CD14-positive monocyte (primary cell): ENCODE measurements around the gene RUNX2. TPM values are rescaled to one million over a fixed set of nuclear protein-coding genes. Genes with fewer than 3 reads are reported as not detected.

Experiments
- DNase-seq, 3 donors: peaks; one replicate each; pipeline ENCODE4 v3.0.0-alpha.2; 2011 to 2022
- H2AFZ ChIP-seq: 2 replicates; pipeline ENCODE4 v1.6.0; 2012; ENCODE audit warnings: mild to moderate bottlenecking, low read depth, low read length, inconsistent platforms; ENCODE audit not compliant: insufficient read depth, poor library complexity, severe bottlenecking
- H3K27ac ChIP-seq, 2 donors: 1 replicate in 1 of 2; 2 replicates in 1 of 2; pipeline ENCODE4 v1.5.1; 2012 to 2013; ENCODE audit warnings: low read length in 2 of 2, control low read depth in 1 of 2, inconsistent platforms in 1 of 2, low read depth in 1 of 2, mild to moderate bottlenecking in 1 of 2
- H3K27me3 ChIP-seq, 2 donors: one replicate each; pipeline versions ENCODE4 v1.6.0 to v1.6.1; 2011 to 2013; ENCODE audit warnings: low read length in 2 of 2; ENCODE audit not compliant: control insufficient read depth in 2 of 2, insufficient read depth in 2 of 2
- H3K36me3 ChIP-seq, 2 donors: replicated peaks in 1 of 2; 1 replicate in 1 of 2; 2 replicates in 1 of 2; pipeline versions ENCODE4 v1.5.1 to v1.6.1; 2012 to 2013; ENCODE audit warnings: low read length in 2 of 2, control low read depth in 1 of 2, inconsistent platforms in 1 of 2, mild to moderate bottlenecking in 1 of 2; ENCODE audit not compliant: insufficient read depth in 2 of 2, control insufficient read depth in 1 of 2
- H3K4me1 ChIP-seq, 2 donors: 1 replicate in 1 of 2; 2 replicates in 1 of 2; pipeline versions ENCODE4 v1.5.1 to v1.6.1; 2012 to 2013; ENCODE audit warnings: low read length in 2 of 2, control low read depth in 1 of 2, inconsistent platforms in 1 of 2, mild to moderate bottlenecking in 1 of 2, moderate library complexity in 1 of 2; ENCODE audit not compliant: insufficient read depth in 2 of 2, control insufficient read depth in 1 of 2
- H3K4me2 ChIP-seq: replicated peaks from 2 replicates; pipeline ENCODE3; 2012; ENCODE audit warnings: low read length, moderate library complexity, mild to moderate bottlenecking; ENCODE audit not compliant: poor library complexity, severe bottlenecking; ENCODE audit errors: extremely low read depth
- H3K4me3 ChIP-seq, 3 experiments: fragments of 200-600 bp in 1 of 3; sonication (generic) in 1 of 3; replicated peaks in 1 of 3; 1 replicate in 2 of 3; 2 replicates in 1 of 3; pipeline ENCODE4 v1.5.1; 2011 to 2013; ENCODE audit warnings: low read length in 3 of 3, mild to moderate bottlenecking in 3 of 3, control low read depth in 2 of 3, low read depth in 2 of 3, inconsistent platforms in 1 of 3, moderate library complexity in 1 of 3
- H3K79me2 ChIP-seq: 2 replicates; pipeline ENCODE4 v1.6.0; 2012; ENCODE audit warnings: mild to moderate bottlenecking, control low read depth, inconsistent platforms, low read length, moderate library complexity; ENCODE audit not compliant: insufficient read depth
- H3K9ac ChIP-seq: 2 replicates; pipeline ENCODE4 v1.6.0; 2017; ENCODE audit warnings: low read length, mild to moderate bottlenecking; ENCODE audit not compliant: insufficient read depth, poor library complexity, severe bottlenecking
- H3K9me3 ChIP-seq, 2 donors: replicated peaks in 1 of 2; 1 replicate in 1 of 2; 2 replicates in 1 of 2; pipeline versions ENCODE4 v1.5.1 to v1.6.1; 2012 to 2013; ENCODE audit warnings: low read length in 2 of 2, control low read depth in 1 of 2; ENCODE audit not compliant: control insufficient read depth in 1 of 2, insufficient read depth in 1 of 2
- H4K20me1 ChIP-seq: 2 replicates; pipeline ENCODE4 v1.6.0; 2012; ENCODE audit warnings: mild to moderate bottlenecking, low read length, control low read depth, moderate library complexity; ENCODE audit not compliant: insufficient read depth
- H3K27ac Mint-ChIP-seq, 7 donors: one replicate each; pipeline ENCODE4 v1.8.0; 2020; ENCODE audit warnings: mild to moderate bottlenecking in 7 of 7, mixed read lengths in 7 of 7, moderate library complexity in 6 of 7, inconsistent platforms in 2 of 7
- H3K27me3 Mint-ChIP-seq, 3 donors: one replicate each; pipeline ENCODE4 v1.8.0; 2021 to 2022; ENCODE audit warnings: low read depth in 3 of 3, mild to moderate bottlenecking in 3 of 3, mixed read lengths in 3 of 3, moderate library complexity in 3 of 3, inconsistent platforms in 1 of 3
- H3K36me3 Mint-ChIP-seq, 2 donors: one replicate each; pipeline ENCODE4 v1.8.0; 2020; ENCODE audit warnings: mixed read lengths in 2 of 2, inconsistent platforms in 1 of 2, mild to moderate bottlenecking in 1 of 2
- H3K4me1 Mint-ChIP-seq: one replicate; pipeline ENCODE4 v1.8.0; 2020; ENCODE audit warnings: mild to moderate bottlenecking, mixed read lengths
- H3K4me3 Mint-ChIP-seq, 2 donors: one replicate each; pipeline ENCODE4 v1.8.0; 2020; ENCODE audit warnings: mild to moderate bottlenecking in 2 of 2, mixed read lengths in 2 of 2, moderate library complexity in 1 of 2
- H3K9me3 Mint-ChIP-seq, 7 donors: one replicate each; pipeline ENCODE4 v1.8.0; 2020 to 2022; ENCODE audit warnings: mixed read lengths in 7 of 7, mild to moderate bottlenecking in 6 of 7, moderate library complexity in 6 of 7, inconsistent platforms in 2 of 7
- WGBS: methylation state at CpG from one replicate; pipeline ENCODE4 v1.1.5; 2013; ENCODE audit warnings: missing lambda C conversion rate; ENCODE audit not compliant: insufficient coverage; 5-methylcytosine and 5-hydroxymethylcytosine counted together
- intact Hi-C, 2 donors: fragments of 100-400 bp; cut with micrococcal nuclease; formaldehyde crosslinking; loops; one replicate each; pipeline versions ENCODE4 v1.15.0 to v1.15.1; 2023
- polyA plus RNA-seq, 3 donors: library from polyadenylated mRNA; depleted of rRNA in 1 of 3; unstranded in 2 of 3; stranded (reverse) in 1 of 3; fragments of 300-500 nt in 2 of 3; fragments of >200 nt in 1 of 3; fragmentation: Illumina TruSeq in 2 of 3; gene quantifications; 1 replicate in 2 of 3; 2 replicates in 1 of 3; pipeline ENCODE4 v1.2.3, GENCODE V29; 2012 to 2021
- TF ChIP-seq, protein P1 (sequence below): fragments of 200-600 bp; IDR thresholded peaks from one replicate; pipeline ENCODE4 v1.8.0; 2022; ENCODE audit warnings: antibody characterized with exemption, mild to moderate bottlenecking

The RUNX2 gene
- polyA plus RNA-seq, 3 donors = 1.3 to 5.0 (median 2.5) TPM

DNA sequence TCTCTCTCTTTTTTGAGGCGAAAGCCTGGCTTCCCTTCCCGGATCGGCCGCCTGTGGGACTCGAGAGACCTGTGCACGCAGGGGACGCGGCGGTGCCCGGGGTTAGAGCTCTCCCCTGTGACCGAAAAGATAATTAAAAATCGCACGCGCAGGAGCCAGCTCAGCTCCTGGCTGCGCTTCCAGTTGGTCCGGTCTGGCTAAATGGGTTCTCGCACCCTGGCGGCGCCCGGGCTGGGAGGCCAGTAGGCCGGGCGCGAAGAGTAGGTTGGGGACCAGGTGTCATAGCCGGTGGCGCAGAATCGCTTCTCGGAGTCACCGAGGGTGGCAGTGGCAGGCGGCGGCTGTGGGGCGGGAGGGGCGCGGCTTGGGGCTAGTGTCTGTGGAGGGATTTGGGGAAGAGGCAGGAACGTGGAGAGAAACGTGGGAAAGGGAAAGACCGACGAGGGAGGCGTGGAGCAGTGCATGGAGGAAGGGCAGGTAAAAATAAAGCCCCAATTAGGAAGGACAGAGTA is 91.5 kb downstream of the RUNX2 start:
- Histone ChIP-seq H3K9me3 (no peaks in the 10 kb centered on the region), H3K4me3 (peak overlapping the region; percentile 83 to 98 (median 97)), H3K27ac (no peak overlapping the region), H3K4me2 (peak overlapping the region; percentile 94), H3K27me3 (peaks cover 0 to 12% of the 10 kb centered on the region in 2 donors), H4K20me1 (no peaks in the 10 kb centered on the region), H3K36me3 (no peaks in the 10 kb centered on the region), H3K9ac (peak overlapping the region; percentile 51), H2AFZ (peak overlapping the region; percentile 95), H3K4me1 (peaks cover 29 to 33% of the 10 kb centered on the region in 2 donors), H3K79me2 (peaks cover 53% of the 10 kb centered on the region)
- DNase-seq = peak; percentile 50 to 60 (median 60)
- TF ChIP-seq, protein P1, sequence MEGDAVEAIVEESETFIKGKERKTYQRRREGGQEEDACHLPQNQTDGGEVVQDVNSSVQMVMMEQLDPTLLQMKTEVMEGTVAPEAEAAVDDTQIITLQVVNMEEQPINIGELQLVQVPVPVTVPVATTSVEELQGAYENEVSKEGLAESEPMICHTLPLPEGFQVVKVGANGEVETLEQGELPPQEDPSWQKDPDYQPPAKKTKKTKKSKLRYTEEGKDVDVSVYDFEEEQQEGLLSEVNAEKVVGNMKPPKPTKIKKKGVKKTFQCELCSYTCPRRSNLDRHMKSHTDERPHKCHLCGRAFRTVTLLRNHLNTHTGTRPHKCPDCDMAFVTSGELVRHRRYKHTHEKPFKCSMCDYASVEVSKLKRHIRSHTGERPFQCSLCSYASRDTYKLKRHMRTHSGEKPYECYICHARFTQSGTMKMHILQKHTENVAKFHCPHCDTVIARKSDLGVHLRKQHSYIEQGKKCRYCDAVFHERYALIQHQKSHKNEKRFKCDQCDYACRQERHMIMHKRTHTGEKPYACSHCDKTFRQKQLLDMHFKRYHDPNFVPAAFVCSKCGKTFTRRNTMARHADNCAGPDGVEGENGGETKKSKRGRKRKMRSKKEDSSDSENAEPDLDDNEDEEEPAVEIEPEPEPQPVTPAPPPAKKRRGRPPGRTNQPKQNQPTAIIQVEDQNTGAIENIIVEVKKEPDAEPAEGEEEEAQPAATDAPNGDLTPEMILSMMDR = peak; percentile 30
- peaks cover 38% of the 10 kb centered on the region for H3K4me1 Mint-ChIP-seq
- no peaks in the 10 kb centered on the region for H3K36me3 Mint-ChIP-seq
- H3K4me3 Mint-ChIP-seq = peak overlapping the region; percentile 98 to 99
- under 1% methylated on average over 27 of the region's 38 CpGs for WGBS
- intact Hi-C loops = loop anchor here (5.0 to 10.0 kb wide), 6 partner anchors 42 to 765 kb away; partner anchors contain the start of gene SUPT3H (in 1 of the 2)
- peak overlapping the region in 4 of 7 donors; percentile 27 to 58 (median 45) for H3K27ac Mint-ChIP-seq
- H3K27me3 Mint-ChIP-seq = peaks cover 9 to 20% (median 17%) of the 10 kb centered on the region in 3 donors
- H3K9me3 Mint-ChIP-seq = peaks cover 0 to 2% (median 0%) of the 10 kb centered on the region in 7 donors

DNA sequence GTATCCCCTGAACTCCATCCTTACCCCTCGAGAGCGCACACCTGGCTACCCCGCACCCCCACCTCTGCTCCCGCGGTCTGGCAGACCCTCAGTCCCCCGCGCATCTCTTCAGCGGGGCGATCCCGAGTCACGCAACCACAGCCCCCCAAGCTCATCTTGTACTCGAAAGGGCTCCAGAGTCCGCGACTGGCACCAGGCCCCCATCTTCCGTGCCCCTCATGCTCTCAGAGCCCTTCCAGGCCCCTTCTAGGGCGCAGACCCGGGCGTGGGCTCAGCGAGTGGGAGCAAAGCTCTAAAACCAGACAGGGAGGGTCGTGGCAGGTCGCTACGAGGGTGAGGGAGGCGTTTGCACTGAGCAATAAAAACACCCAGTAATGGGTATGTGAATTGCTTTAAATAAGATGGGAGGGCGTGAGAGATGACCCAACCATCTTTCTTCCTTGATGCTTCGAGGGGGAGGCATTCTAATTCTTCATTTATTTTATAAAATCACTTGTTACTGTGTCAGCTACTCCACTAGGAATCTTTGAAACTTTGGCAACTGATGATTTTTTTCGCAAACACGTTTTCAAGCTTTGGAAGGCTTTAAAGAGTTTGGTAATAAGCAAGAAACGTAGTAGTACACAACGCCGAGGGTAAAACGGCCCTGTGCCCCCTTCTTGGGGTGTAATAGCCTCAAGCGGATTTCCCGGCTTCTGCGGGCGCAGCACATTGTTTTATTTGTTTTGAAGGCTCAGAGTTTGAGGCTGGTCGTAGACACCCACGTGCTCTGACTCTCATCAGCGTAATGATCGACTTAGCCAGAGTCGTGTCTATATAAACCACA is 92.2 kb downstream of the RUNX2 start:
- Histone ChIP-seq H3K9me3 (no peaks in the 10 kb centered on the region), H3K9ac (peak overlapping the region; percentile 51), H3K36me3 (no peaks in the 10 kb centered on the region), H3K4me3 (peak overlapping the region; percentile 83 to 98 (median 97)), H3K4me1 (peaks cover 32 to 37% of the 10 kb centered on the region in 2 donors), H3K79me2 (peaks cover 60% of the 10 kb centered on the region), H3K27ac (no peak overlapping the region), H3K4me2 (peak overlapping the region; percentile 94), H3K27me3 (peaks cover 0 to 12% of the 10 kb centered on the region in 2 donors), H2AFZ (peak overlapping the region; percentile 95), H4K20me1 (no peaks in the 10 kb centered on the region)
- intact Hi-C loops = loop anchor here (5.0 to 10.0 kb wide), 6 partner anchors 43 to 765 kb away; partner anchors contain the start of gene SUPT3H (in 1 of the 2)
- peak overlapping the region; percentile 98 to 99 for H3K4me3 Mint-ChIP-seq
- WGBS = 1% methylated on average over 31 of the region's 40 CpGs
- peaks cover 0 to 2% (median 0%) of the 10 kb centered on the region in 7 donors for H3K9me3 Mint-ChIP-seq
- TF ChIP-seq, protein P1 = no peak
- DNase-seq = peak in 2 of 3 donors; percentile 22 to 33
- H3K36me3 Mint-ChIP-seq = no peaks in the 10 kb centered on the region
- peaks cover 9 to 20% (median 17%) of the 10 kb centered on the region in 3 donors for H3K27me3 Mint-ChIP-seq
- peak overlapping the region in 4 of 7 donors; percentile 11 to 58 (median 52) for H3K27ac Mint-ChIP-seq
- H3K4me1 Mint-ChIP-seq = peaks cover 39% of the 10 kb centered on the region
